Purkinje cell (primary cell): ENCODE data around the gene STRADB. TPM values are rescaled to one million over a fixed set of nuclear protein-coding genes. Genes with fewer than 3 reads are reported as not detected.

Experiments
- polyA plus RNA-seq: library from polyadenylated mRNA; unstranded; fragments of >200 nt; fragmentation: Nextera tagmentation; gene quantifications from 2 replicates; pipeline ENCODE4 v1.2.1, GENCODE V29; 2014

The STRADB gene, protein sequence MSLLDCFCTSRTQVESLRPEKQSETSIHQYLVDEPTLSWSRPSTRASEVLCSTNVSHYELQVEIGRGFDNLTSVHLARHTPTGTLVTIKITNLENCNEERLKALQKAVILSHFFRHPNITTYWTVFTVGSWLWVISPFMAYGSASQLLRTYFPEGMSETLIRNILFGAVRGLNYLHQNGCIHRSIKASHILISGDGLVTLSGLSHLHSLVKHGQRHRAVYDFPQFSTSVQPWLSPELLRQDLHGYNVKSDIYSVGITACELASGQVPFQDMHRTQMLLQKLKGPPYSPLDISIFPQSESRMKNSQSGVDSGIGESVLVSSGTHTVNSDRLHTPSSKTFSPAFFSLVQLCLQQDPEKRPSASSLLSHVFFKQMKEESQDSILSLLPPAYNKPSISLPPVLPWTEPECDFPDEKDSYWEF
- 23.8 and 26.3 TPM in 2 replicates for polyA plus RNA-seq

DNA sequence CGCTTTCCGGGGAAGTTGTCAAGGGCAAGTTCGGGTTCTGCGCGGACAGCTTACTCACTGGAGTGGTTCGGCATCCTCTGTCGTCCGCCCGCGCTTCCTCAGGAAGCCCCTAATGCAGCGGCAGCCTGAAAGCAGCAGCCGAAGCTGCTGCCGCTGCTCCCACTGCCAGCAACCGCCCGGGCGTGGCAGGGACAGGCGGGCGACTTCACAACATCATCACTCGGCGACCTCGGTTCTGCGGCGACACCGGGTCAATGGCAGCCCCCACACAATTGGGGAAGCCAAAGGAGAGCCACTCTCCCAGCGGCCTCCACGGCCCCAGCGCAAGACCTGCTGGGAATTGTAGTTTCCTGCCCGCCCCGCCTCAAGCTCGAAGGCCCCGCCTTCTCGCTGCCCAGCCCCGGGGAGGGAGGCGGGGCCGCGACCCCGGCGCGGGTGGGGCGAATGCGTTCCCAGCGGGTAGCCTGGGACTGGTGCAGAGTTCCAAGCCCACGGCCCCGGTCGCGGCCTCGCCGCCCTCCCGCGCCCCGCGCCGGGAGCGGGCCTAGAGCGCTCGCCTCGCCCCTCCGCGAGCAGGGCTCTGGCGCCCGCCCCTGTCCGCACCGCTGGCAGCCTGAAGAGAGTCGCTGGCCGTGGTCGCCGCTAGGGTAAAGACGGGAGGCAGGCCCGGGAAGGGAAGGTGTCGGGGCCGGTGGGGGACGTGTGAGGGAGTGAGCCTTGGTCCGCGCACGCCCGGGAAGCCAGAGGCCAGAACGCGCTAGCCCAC lies at the start of gene STRADB, which contains the start of gene TRAK2:
STRADB (plus strand) TSS at position 449 of the 766 bp plus-strand sequence. CDS start 3,101 bp downstream, outside the sequence.
TRAK2 (minus strand) TSS at position 167 of the 766 bp plus-strand sequence. CDS start 30,951 bp downstream, outside the sequence.

Other genes starting within 250 kb of the STRADB start
- 0.67 TPM in 1 of 2 replicates, not detected in the other for gene CASP8, start 191.2 kb upstream of the STRADB start, polyA plus RNA-seq
- gene FLACC1, start 94.4 kb upstream of the STRADB start, polyA plus RNA-seq = 0.88 and 1.1 TPM in 2 replicates
- 5.6 and 12.1 TPM in 2 replicates for gene TRAK2, start 282 bp upstream of the STRADB start, polyA plus RNA-seq
- gene TMEM237, start 191.8 kb downstream of the STRADB start, polyA plus RNA-seq = 58.1 and 65.9 TPM in 2 replicates
- 0.42 and 1.4 TPM in 2 replicates for gene MPP4, start 246.9 kb downstream of the STRADB start, polyA plus RNA-seq